GM18511 (cell line): ENCODE data around the gene ANO2.

Source experiments
- ATAC-seq: cut with Tn5 transposase; IDR thresholded peaks from one replicate; pipeline ENCODE4 v1.9.1; 2021; ENCODE audit warnings: mild to moderate bottlenecking, moderate library complexity; ENCODE audit not compliant: unreplicated experiment

ANO2 gene

DNA sequence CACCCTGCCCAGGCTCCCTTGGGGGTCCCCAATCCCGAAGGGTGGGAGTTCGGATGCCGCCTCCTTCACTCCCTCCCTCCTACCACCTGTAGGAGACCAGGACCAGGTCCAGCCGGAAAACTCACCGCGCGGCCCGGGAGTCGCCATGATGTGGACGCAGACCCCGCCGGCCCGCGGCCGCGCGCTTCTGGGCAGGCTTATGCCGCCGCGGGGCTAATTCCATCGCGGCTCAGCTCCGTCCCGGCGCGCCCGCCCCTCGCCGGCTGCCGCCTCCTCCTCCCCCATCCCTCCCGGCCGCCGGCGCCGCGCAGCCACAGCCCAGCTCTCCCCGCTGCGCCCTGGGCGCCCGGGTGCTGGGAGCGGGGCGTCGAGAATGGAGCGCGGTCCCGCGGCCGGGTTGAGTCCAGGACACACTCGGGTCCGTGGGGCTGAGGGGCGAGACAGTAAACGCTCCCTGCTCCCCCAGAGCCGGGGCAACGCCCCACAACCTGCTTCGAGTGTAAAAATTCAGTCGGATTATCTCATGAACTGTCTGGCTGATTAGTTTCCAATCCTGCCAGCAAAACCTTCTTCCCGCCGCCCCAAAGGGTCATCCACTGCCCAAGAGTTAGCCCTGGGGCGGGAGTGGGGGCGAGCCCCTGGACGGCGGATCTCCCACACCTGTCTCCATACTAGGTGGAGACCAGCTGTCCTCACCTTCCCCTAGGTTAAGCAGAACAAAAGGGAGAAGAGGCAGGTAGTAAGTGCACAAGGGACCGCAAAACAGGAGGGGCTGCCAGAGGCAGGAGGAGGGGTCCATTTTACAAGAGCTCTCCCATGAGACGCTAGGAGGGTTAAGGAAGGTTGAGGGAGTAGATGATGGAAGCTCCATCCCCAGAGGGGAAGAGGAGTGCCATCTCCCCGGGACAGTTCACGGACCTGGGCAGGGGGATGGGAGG lies at the start of gene ANO2:
Gene ANO2, minus strand, starts transcription at position 189 of the 938 bp plus-strand sequence. Its CDS starts 42 bp downstream, at position 147.
- ATAC-seq: no peak

DNA sequence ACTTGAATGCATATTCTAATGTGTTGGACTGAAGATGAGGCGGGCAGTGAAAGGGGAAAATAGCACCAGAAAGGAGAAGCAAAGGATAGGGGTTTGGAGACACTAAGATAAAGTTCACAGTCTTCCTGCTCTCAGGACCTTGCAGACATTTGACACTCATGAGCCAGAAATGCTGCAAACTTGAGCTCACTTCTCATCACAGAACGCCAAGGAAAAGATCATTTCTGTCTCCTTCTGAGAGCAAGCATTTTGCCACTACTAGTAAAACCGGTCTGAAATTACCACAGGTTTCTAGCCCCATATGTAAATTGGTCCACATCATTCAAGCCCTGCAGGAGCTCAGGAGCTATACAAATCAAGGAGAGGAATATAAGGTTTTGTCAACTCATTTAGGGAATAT lies 44.6 kb upstream of the ANO2 start:
- no peak for ATAC-seq

DNA sequence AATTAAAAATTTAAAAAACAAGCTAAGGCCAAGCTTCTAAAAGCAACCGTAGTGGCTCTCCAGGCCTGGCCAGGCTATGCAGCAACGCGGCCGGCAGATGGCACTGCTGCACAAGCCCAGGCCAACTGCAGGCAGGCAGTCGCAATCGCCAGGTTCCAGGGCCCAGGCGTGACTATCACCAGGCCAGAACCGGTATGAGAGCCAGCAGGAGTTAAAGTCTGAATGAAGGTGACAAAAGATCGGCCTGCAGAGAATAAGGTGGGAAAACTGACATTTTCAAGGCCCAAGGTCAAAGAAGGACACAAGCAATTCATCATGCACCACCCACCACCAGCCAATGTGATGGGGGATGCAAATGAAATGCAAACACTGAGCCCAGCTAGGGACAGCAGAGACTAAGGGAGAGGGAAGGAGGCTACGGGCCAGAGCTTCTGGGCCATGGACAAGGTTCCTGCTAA lies 43.6 kb upstream of the ANO2 start:
- ATAC-seq: no peak

DNA sequence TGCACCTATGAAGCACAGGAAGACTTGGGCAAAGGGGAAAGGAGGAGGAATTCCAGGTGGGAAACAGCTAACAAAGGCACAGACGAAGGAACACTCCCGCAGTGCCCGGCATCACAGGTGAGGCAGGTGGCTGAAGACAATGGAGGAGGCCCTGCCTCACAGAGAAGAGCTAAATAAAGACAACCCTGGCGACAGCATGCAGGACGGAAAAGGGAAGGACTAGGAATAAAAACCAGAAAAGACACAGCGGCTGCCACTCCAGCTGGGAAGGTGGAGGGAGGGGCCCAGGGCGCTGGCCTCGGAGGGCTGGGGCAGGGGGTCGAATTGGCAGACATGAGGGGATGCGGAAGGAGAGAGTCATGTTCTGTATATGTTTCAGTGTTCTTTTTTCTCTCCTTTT lies 43.0 kb upstream of the ANO2 start:
- ATAC-seq: no peak

DNA sequence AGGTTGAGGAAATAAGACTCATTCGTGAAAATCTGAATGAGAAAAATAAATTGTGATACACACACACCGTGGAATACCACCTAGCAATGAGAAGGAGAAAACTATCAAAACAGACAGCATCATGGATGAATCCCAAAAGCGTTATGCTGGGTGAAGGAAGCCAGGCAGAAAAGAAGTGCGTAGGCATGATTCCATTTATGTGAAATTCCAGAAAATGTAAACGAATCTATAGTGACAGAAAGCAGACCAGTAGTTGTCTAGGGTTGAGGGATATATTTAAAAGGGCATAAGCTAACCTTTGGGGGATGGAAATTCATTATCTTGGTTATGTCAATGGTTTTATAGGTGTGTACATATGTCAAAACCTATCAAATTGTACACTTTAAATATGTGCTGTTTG lies 42.5 kb upstream of the ANO2 start:
- no peak for ATAC-seq

DNA sequence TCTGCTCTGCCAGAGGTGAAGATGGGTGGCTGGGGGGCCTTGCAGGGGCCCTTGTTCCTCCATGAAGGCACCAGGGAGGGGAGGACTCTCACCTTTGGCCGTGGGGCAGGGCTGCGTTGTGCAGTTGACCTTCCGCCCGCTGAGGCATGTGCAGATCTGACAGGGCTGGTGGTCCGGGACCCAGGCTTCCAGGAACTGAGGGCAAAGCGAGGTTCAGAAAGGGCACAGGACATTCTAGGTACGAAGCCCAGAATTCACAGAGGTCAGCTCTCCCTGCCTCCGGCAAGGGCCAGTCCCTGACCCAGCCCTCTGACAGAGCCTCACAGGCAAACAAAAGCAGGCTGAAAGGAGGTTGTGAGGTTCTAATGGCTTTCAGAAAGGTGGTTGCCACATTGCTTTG lies 40.4 kb upstream of the ANO2 start:
- no peak for ATAC-seq

DNA sequence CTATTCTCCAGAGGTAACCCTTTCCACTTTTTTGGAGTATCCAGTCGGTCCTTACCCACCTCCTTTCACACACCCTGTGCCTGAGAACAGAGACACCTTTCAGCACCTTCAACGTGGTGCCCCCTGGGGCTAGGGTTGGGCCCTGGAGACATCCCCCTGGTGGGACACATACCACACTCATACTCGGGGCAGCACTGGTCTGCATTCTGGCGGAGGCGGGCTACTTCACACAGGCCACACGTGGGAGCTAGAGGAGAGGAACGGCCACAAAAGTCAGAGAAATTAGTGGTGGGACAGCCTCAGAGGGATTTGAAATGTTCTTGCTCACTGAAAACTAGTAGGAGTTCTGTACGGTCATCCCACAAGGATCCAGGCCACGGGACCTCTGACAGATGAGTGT lies 39.8 kb upstream of the ANO2 start:
- ATAC-seq: no peak

DNA sequence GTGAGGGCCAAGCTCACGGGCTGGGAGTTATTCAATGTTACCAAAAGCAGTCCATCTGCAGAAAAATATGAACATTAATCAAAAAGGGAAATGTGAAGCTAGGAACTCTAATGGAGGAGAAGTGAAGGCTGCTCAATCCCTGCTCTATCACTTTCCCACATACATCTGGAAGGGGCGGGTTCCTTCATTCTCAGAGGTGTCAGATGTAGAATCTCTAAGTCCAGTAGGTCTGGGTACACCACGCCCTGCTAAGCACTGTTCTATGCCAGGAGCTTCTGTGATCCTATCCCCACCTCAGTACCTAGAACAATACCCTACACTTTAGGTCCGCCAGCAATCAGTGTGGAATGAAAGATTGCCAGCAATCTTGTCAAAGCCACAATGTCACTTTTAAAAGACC lies 37.0 kb upstream of the ANO2 start:
- no peak for ATAC-seq

DNA sequence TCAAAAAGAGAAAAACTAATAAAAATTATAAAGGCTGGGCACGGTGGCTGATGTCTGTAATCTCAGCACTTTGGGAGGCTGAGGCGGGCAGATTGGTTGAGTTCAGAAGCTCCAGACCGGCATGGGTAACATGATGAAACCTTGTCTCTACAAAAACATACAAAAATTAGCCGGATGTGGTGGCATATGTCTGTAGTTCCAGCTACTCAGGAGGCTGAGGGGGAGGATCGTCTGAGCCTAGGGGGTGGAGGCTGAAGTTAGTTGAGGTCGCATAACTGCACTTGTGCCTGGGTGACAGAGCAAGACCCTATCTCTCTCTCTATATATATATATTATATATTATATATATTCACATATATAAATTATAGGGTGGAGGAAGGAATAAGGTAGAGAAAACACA lies 32.5 kb upstream of the ANO2 start:
- ATAC-seq: no peak

DNA sequence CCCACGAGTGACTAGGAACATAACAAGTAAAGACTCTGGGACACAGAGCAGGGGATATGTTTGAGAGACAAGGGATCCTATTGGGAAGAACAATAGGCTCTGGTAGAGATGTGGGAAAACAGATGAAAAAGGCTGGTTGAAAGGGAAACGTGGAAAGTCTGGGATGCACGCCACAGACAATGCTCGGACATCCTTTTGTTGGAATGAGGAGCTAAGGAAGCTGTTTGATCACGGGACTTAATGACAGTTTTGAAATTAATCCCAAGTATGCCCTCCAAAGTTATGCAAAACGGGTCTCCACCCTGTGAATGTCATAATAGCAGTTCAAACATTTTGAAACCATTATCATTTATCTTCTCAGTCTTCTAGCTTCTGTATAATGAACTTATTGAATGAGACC lies 31.7 kb upstream of the ANO2 start:
- no peak for ATAC-seq

DNA sequence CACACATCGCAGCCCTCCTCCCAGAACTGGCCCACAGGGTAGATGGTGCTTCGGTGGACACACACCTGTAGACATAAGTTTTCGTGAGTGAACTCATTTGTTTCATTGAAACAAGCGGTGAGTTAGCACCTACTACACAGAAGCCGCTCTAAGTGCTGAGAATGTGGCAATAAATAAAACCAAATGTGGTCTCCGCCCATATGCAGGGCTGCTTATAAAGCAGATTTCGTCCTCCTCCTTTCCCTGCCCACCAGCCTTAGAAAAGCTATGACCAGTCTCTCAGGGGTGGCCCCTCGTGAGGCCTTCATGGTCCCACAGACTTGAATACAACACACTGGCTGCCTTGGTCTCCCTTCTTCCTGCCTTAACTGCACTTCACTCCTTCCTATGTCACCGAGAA lies 31.1 kb upstream of the ANO2 start:
- ATAC-seq: no peak

DNA sequence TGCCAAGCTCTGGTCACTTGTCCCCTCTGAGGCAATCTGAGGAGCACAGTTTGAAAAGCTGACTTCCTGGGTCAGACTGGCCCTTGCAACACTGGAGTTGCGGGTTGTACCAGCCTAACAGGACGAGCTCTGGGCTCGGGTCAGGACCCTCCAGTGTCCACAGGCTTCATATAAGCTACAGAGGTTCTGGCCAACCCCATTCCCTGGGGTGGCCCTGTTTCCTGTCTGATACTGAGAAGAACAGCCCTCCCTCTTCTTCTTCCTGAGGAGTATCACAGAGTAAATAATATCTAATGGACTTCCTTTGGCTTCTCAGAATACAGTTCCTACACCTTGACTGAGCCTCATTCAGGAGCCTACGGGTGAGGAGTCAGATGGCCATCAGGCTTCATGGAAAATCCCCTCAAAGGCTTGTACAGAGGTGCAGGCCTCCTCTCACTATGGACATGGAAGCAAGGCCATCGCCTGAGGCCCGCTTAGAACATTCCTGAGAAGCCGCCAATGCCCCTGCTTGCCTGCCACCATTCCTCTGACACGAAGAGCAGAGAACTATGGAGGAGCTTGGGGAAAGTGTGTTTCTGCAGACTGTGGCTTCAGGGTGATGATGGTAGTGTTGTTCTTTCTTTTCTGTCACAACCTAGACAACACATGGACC lies 28.5 kb upstream of the ANO2 start:
- no peak for ATAC-seq

DNA sequence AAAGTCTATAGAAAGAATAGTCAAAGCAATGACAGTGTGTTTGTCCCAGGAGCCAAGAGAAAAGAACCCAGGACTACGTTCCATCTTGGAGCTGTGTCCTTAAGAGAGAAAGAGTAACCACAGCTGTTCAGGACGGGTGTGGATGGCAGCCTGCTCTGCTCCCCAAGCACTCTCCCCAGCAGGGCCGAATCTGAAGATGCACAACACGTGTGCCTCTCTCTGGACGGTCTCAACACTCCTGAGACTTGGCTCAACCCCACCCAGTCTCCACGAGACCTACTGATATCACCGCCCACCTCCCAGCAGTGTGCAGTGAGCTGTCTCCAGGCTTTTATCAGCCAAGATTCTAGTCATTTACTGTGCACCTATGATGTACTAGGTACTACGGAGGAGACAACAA lies 27.3 kb upstream of the ANO2 start:
- no peak for ATAC-seq

DNA sequence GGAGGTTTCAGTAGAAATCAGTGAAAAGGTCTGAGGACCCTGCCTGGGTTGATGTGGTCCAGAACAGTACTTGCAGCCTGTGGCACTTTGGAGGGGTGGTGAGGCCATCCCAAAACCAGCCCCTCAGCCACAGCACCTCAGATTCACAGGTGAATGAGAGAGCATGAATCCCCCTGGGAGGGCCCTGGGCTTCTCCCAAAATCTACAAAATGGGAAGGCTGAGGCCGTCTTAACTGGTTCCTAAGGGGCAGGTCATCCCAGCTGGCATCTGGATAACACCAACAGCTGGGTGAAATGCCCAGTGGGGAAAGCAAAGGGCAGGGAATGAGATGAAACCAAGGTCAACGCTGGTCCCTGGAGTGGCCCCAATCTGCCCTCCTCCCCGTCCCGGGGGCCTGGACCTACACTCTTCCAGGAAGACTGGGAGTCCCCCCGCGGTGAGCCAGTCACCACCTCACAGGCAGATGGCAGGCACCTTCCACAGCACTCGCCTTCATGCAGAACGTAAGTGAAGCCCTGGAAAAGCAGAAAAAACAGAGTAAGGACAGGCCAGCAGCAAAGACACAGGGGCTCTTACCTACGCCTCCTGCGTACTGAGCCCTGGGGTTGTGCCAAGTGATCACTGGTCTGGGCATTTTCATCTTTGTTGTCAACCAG lies 26.3 kb upstream of the ANO2 start:
- no peak for ATAC-seq

DNA sequence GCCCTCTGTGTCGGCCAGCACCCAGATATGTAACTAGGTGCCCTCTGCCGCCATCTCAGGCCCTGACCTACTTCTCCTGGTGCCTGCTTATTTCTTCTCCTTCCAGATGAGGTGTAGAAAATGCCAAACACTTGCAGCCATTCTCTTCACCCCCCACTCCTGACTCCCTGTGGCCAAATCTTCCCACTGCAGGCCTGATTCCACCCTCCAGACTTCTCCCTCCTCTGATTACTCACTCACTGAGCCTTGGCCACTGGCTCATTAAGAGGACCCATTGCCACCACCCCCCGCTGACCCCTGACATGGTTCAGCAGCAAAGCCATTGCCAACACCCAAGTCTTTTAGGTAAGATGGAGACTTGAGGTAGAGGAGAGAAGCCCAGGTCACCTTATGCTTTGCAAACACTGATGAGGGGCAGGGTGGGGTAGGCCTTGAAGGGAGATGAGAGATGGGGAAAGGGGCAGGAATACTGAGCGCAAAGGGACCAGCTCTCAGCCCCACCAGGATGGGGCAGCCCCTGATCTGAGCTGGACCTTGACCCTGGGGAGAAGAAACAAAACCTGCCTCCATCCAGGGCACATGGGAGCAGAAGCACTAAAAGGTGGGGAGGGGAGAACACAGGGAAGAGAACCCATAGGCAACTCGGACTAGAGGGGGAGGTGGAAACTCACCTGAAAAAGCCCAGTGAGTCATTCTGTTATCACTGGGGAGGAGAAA lies 25.1 kb upstream of the ANO2 start:
- no peak for ATAC-seq

DNA sequence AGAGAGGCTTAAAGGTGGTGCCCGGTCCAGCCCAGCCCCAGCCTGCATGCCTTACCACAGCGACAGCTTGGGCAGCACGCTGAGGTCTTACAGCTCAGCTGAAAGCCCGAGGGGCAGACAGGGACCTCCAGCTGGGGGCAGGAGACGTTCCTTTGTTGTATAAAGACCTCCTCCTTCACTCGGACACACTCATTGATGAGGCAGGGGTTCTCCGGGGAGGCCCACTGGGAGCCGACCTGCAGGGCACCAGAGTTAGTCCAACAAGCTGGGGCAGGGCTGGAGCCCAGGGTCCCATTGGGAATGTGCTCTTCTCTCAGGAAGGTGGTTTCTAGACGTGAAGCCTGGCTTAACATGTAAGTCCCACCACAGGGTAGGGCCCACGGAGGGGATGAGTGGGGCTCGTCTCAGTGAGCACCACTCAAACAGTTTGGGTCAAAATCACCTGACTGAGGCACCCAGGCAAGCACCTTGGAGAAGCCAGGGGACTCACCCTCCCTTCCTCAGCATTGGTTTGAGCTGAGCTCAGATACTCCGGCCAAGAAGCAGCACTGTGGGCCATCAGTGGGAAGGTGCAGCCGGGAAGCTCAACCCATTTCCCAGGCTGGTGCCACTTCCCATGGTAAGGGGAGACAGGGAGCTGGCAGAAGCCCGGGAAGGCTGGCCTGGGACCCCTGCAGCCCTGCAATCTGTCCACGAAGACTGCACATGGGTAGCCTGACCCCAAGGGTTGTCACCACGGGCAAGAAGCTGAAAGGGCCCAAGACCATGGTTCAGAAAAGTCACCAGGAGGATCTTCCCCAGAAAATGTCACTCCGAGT lies 24.3 kb upstream of the ANO2 start:
- no peak for ATAC-seq

DNA sequence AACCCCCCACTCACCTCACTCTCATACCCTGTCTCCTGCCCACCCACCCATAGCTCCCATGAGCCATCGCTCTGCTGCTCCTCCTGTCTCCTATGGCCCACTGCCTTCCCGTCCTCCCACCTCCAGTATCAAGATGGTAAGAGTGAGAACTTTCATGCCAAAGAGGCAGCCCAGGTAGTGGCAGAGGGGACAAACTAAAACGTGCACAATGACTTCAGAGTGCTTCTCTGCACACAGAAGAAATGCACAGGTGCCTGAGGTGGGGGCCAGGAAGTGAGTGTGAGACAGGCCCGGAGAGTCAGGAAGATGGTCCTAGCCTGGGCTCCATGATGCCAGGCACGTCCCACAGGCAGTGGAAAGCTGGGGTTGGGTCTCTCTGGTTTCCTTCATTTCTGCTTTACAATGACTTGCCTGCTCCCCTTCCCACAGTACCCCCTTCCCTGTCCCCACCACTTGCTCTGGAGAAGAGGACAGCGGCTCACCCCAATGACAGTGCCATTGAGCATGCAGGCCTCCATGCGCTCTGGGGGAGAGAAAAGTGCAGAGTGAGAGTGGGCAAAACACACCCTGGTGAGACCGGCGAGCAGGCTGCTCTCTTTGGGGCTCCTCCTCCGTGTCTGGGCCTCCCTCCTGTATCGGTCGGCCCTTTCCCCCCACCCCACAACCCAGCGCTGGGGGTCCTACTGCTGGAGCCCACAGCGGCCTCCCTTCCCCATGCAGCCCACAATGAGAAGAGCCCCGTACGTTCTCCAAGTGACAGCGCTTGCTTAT lies 22.8 kb upstream of the ANO2 start:
- no peak for ATAC-seq

DNA sequence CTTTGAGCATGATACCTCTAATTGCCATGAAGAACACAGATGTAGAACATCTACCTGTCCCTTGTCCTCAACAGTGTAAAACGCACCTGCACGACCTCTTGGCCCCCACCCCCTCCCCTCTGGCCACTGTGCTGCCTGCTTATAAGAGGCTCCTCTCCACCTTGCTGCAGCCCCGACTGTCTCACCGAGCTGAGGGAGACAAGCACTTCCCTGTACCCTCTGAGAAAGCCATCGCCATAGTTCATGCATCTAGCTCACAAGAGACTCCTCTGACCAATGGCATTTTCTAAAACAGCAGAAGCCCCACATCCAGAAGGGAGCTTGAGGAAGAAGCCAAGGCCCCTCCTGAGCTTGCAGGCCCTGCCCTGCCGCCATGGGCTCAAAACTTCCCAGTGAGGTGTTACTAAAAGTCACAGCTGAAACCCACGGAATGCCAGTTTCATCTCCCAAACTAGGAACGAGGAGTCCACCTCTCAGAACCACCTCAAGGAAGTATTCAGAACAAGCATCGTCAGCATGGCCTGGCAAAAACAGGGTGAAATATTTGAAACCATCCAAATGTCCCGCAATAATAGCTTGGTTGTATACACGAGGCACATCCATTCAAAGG lies 21.5 kb upstream of the ANO2 start:
- no peak for ATAC-seq

DNA sequence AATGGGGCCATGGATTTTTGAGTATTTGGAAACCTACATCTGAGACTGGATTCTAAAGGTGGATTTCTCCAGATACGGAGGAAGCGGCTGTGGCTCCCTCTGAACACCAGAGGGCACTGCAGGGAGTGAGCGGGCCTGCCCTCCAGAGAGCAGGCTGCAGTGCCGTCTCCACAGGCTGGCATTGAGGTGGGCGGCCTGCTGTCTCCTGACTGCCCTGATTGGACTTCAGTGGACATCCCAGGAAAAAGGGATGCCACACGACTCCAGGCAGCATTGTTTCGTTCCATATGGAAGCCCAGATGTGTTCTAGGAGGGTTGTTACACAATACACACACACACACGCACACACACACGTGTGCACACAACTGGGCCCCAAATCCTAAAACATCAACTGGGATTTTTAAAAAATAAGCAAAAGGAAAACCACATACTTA lies 20.9 kb upstream of the ANO2 start:
- no peak for ATAC-seq
